ENCODE measurements around the gene EML6. TPM values are rescaled to one million over a fixed set of nuclear protein-coding genes. Genes with fewer than 3 reads are reported as not detected.
A peak's percentile ranks its signal among the peaks of the same experiment; 100 is the strongest.
"Not testable (repeated sequence)": the region's sequence is repeated elsewhere in the genome, so short reads cannot be mapped to it uniquely, and the experiment has no call there.

EML6 gene
- total RNA-seq, 1 donor from 2014 or later, result 3.4 TPM

DNA sequence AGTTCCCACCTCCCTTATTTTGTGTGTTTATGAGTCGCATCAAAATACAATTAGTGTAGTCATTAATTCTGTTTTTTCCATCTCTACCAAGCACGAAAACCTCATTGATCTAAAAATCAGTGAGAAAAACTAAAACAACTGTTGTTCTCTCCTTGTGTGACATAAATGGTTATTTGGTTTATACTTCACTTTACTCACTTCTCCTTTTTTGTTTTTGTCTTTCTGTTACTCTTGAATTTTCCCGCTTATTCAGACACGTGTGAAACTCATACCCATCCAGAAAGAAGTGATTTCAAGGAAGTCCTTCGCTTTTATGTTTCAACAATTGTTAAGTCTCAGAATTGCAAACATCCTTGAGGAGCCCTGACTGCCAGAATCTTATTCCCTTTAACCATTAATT is 121.6 kb downstream of the EML6 start:
- no peak for DNase-seq (ENCODE audit: low spot score)

GRCh38 chr2:54845514-54845913 is 122.1 kb downstream of the EML6 start:
- no peak for DNase-seq (ENCODE audit: low spot score)

DNA sequence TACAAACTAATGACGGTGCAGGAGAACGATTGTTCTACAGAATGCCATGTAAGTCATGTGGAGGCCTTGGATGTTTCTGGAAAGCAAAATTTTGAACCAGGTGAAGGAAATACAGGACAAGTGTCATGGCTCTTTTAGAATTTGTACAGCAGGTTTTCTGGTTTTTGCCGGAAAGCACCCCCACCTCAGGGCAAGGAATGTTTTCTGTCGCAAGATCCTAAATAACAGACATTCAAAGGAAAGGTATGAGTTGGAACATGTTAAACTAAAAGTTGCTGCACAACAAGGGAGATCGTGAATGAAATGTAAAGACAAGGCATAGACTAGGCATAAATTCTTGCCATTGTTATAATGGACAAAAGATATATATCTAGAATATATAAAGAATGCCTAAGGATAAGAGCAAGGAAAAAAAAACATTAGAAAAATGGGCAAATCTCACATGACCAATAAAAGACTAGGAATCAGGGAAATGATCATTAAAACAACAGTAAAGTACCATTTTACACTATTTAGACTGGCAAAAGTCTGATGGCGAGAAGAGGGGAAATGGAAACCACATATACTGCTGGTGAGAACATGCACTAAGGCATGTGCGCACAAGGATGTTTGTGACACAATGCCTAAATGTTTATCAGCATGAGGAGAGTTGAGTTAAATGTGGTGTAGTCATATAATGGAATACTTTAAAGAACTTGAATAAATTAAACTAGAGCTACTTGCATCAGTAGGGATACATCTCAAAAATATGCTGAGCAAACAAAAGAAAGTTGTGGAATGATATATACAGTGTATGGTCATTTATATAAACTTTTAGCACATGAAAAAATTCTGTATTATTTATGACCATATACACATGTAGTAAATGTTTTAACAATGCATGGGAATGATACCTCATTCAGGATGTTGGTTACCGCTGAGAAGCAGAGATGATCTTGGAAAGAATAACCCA is 127.0 kb downstream of the EML6 start:
- peak; percentile 40 for DNase-seq (ENCODE audit: low spot score)

GRCh38 chr2:54853616-54854310 is 130.3 kb downstream of the EML6 start:
- no peak for DNase-seq (ENCODE audit: low spot score)

DNA sequence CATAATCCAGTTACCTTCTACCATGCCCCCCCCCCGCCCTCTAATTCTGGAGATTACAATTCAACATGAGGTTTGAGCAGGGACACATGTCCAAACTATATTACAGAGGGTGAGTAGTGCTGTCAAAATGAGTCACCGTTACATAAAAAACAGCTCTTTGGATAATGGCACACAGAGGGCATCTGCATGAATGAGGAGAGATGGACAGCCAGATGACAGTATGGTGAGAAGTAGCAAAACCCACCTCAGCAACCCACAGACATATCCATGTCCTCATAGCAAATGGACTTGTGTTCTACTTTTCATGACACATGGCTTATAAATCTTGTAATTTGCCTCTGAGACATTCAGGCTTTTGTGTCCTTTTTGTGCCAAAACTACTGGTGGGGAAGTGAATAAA is 132.0 kb downstream of the EML6 start:
- DNase-seq (ENCODE audit: low spot score), result no peak

- no peak for DNase-seq (ENCODE audit: low spot score)
Measured at GRCh38 chr2:54858021-54858681, 134.7 kb downstream of the EML6 start.

- no peak for DNase-seq (ENCODE audit: low spot score)
Measured at GRCh38 chr2:54859416-54859815, 136.0 kb downstream of the EML6 start.

DNA sequence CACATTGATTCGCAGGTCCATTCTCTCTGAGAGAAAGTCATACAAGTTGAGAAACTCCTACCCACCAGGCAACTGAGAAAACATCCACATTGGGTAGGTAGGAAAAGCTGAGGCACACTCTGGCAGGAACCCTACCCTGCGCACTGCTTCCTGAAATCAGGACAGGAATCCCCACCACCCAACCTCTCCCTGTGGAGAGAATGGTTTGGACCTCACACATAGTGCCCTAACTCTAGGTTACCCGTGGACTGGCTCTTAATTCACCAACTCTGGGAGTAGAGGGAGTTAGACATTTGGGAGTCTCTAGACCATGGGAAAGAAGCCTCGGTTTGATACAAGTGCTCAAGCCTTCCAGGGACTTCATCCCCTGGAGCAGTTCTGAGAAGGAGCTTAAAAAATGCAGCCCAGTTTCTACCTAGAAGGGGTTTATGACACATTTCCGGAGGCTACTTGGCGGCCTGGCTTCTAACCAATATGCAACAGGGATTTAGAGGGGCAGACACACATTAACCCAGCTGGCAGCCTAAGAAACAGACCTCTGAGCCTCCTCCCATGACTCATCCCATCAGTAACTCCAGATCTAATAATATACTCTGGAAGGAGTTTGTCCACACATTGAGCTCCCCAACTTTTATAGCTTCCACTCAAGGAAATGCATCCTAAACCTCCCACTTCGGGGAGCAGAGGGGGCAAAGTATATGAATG is 136.7 kb downstream of the EML6 start:
- DNase-seq (ENCODE audit: low spot score), result peak; percentile 90

DNA sequence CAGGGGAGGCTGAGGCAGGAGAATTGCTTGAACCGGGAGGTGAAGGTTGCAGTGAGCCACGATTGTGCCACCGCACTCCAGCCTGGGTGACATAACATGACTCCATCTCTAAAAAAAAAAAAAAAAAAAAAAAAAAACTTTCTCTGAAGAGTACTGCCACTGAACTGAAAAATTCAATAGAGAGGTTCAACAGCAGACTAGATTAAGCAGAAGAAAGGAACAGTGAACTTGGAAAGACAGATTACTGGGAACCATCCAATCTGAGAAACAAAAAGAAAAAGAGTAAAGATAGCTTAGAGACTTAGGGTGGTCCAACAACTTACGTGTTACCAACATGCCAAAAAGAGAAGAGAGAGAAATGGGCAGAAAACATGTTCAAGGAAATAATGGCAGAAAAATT is 138.8 kb downstream of the EML6 start:
- DNase-seq (ENCODE audit: low spot score), result no peak

DNA sequence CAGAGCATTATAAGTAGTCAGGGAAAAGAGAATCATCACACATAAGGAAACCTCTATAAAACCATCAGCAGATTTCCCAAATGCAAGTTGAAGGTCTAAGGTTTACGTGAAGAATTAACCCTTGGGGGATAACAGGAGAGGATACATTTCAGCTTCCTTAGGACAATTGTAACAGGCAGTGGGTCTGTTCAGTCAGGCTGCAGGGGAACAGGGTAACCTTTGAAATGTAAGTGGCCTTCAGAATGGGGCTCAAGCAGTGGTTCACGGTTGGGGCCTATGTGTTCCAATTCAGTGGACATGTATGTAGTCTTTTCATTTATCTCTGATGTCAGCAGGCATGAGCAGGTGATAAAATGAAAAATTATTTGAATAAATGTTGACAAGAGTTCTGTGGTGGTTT is 139.3 kb downstream of the EML6 start:
- no peak for DNase-seq (ENCODE audit: low spot score)

GRCh38 chr2:54863660-54864059 is 140.2 kb downstream of the EML6 start:
- DNase-seq (ENCODE audit: low spot score), result no peak

DNA sequence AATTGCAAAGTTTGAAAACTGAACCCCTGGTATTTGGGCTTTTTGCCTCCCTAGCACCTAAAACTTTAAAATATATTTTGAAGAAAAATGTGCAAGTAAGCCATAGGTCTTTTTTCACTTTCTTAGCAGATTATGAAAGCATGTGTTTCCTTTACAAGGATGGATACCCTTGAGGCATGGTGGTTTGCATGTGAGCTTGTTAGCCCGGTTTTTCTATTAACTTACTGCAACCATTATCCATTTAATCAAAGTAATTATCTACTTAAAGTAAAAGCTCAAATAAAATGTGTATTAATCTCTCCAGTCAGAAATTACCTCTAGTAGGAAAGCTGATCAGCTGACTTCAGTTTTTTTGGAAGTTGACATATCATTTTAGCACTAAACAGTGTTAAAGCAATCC is 140.6 kb downstream of the EML6 start:
- DNase-seq (ENCODE audit: low spot score), result no peak

- DNase-seq (ENCODE audit: low spot score), result no peak
Measured at GRCh38 chr2:54864727-54865126, 141.3 kb downstream of the EML6 start.

DNA sequence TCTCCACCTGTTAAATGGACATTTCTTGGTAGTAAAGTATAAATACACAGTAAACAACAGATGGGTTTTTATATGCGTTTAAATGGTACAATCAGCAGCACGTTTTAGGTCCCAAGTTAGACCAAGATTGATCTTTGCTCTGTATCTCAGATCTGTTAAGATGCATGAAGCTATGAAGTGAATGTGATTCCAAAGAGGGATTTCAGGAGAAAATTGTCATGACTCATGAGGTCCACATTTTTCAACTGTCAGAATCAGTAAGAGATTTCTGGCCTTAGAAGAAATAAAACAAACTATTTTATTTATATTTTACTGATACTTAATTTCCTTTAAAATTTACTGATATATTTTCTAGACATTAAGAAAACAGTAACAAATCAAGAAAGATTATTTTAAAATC is 142.7 kb downstream of the EML6 start:
- no peak for DNase-seq (ENCODE audit: low spot score)

DNA sequence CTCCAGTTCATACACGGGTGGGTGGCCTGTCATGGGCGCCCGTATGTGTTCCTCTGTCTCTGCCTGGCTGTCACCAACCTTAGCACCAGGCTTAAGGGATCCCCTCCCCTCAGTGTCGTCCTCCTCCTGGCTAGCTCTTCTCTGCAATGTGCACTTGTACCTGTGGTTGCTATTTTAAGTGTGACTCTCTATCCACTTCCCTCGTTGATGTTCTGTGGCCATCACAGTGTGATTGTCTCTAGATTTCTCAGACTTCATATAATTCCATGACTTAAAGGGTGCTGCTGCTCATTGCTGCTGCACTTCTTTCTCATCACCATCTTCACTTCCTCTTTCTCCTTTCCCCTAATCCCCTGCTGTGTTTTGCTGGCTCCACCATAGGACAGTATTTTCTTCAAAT is 143.4 kb downstream of the EML6 start:
- no peak for DNase-seq (ENCODE audit: low spot score)

DNA sequence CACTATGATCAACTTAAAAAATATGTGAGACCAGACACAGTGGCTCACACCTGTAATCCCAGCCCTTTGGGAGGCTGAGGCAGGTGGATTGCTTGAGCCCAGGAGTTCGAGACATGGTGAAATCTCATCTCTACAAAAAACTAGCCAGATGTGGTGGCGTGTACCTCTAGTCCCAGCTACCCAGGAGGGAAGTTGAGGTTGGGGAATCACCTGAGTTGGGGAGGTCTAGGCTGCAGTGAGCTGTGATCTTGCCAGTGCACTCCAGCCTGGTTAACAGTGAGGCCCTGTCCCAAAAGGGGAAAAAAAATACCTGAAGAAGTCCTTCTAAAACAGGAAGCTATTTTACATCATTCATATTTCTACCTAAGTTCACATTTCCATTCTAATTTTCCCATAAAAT is 144.0 kb downstream of the EML6 start:
- no peak for DNase-seq (ENCODE audit: low spot score)

GRCh38 chr2:54871457-54872107 is 148.1 kb downstream of the EML6 start:
- DNase-seq (ENCODE audit: low spot score), result peak; percentile 12

DNA sequence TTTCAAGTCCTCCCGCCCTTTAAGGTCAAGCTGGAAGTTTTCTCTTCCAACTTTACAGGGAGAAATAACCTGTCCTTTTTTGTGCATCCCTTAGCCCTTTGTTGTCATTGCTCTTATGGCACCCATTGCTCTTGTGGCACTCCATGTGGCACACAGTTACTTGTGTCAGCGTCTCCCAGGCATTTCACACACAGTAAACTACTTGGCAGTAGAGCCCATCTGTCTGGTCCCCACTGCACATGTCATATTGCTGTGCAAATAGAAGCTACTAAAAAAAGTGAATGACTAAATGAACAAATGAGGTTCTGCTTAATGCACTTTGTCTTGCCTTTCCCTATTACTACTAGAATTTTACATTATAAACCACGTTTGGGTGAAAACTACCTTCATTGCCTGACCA is 149.3 kb downstream of the EML6 start:
- no peak for DNase-seq (ENCODE audit: low spot score)

DNA sequence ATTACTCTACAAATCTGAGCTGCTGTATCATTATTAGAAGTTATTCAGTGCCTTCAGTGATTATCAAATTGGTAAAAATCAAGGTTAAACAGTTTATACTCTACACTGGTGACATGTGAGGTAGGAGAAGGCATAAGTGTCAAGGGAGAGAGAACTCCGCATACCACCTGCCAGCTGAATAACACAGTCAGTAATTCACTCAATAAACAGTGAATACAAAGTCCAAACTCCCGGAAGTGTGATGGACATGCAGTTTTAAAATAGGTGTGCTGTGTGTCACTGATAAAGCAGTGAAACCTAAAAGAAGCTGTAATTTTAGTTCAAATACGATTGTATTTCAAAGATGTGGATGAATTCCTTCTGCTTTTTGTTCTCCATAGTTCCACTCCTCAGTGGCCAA is 149.8 kb downstream of the EML6 start:
- DNase-seq (ENCODE audit: low spot score), result not testable (repeated sequence)

- no peak for DNase-seq (ENCODE audit: low spot score)
Measured at GRCh38 chr2:54876764-54877163, 153.3 kb downstream of the EML6 start.

DNA sequence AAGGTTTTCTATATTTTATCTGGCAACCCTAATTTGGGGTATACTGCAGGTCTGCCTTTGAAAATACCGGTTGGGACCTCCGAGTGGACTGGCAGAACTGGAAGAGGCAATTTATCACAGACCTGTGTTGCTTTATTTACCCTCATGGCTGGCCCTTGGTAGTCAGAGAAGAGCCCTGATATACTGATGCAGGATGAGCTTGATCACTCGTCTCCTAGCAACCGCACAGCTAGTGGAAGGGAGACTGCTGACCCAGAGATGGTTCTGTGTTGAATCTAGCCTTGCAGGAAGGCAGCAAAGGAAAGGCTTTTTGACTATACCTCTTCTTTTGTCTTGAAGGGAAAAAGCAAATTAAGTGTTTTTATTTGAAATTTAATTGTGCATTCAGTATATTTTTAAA is 154.7 kb downstream of the EML6 start:
- no peak for DNase-seq (ENCODE audit: low spot score)

All from umbilical cord (tissue), 2 donors.